OCI-LY1 (cell line): Measurements from ENCODE around the gene ZNF654.

Experiments
- EZH2 ChIP-seq: fragments of 200-600 bp; sonication (generic), shearing (Covaris generic); IDR thresholded peaks from 2 replicates; pipeline ENCODE4 v1.8.0; 2017; ENCODE audit warnings: borderline replicate concordance, mixed run types, mild to moderate bottlenecking, antibody characterized with exemption, low read length, moderate library complexity, mixed read lengths
- TF ChIP-seq, protein P1 (sequence below): fragments of 200-600 bp; sonication (generic), shearing (Covaris generic); IDR thresholded peaks from 2 replicates; pipeline ENCODE4 v1.5.1; 2017; ENCODE audit warnings: mild to moderate bottlenecking, antibody characterized with exemption, low read length, moderate library complexity, mixed read lengths

DNA sequence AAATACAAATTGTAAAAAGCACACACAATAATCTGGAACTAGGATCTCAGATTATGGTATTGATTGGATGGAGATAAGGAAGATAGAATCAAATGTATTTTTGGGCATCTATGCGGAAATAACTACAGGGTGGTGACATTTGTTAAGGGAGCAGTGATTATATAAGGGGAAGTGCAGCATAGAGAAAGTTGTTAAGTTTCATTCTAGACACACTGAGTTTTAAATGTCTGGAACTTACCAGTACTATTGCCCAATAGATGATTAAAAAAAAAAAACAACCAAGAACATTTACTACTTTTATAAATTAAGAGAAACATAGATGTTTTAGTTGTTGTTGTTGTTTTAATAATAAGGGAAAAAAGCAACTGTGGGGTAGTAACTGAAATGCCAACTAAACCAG, 58.6 kb downstream of the ZNF654 start:
- TF ChIP-seq, protein P1, sequence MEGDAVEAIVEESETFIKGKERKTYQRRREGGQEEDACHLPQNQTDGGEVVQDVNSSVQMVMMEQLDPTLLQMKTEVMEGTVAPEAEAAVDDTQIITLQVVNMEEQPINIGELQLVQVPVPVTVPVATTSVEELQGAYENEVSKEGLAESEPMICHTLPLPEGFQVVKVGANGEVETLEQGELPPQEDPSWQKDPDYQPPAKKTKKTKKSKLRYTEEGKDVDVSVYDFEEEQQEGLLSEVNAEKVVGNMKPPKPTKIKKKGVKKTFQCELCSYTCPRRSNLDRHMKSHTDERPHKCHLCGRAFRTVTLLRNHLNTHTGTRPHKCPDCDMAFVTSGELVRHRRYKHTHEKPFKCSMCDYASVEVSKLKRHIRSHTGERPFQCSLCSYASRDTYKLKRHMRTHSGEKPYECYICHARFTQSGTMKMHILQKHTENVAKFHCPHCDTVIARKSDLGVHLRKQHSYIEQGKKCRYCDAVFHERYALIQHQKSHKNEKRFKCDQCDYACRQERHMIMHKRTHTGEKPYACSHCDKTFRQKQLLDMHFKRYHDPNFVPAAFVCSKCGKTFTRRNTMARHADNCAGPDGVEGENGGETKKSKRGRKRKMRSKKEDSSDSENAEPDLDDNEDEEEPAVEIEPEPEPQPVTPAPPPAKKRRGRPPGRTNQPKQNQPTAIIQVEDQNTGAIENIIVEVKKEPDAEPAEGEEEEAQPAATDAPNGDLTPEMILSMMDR = no peak
- TF ChIP-seq EZH2 = no peak
